ENCODE measurements around the gene SYNJ2. TPM values are rescaled to one million over a fixed set of nuclear protein-coding genes. Genes with fewer than 3 reads are reported as not detected.

Gene SYNJ2
- total RNA-seq, 1 experiment from 2014 or later, result 24.5 TPM

DNA sequence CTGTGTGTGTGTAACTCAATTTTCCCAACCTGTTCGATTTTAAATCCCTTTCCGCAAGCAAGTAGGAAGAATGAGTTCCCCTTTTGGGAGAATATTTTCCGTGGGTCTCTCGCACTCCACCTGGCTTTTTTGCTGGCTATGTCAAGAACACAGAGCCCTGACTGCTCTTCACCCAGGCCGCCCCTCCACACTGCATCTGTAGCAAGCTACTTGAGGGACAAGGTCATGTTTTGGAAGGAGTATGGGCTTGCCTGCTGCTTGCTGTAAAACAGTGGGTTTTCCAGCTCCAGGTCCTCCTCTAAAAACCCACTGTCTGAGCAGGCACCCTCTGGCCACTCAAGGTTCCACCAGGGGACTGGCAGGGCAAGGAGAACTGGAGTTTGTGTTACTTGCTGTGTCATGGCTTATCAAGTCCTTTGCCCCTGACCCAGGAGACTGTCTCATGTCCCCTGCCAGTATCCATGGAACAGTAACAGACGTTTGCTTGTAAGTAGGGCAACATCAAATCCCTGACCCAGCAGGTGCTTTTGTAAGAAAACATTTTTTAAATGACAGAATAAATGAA is 35.5 kb upstream of the SYNJ2 start:
- H3K79me2 ChIP-seq (ENCODE audit: insufficient read depth, low read length), result no peaks in the 10 kb centered on the region
- H2AFZ ChIP-seq (ENCODE audit: low read length), result no peak overlapping the region
- TF ChIP-seq, protein P1, sequence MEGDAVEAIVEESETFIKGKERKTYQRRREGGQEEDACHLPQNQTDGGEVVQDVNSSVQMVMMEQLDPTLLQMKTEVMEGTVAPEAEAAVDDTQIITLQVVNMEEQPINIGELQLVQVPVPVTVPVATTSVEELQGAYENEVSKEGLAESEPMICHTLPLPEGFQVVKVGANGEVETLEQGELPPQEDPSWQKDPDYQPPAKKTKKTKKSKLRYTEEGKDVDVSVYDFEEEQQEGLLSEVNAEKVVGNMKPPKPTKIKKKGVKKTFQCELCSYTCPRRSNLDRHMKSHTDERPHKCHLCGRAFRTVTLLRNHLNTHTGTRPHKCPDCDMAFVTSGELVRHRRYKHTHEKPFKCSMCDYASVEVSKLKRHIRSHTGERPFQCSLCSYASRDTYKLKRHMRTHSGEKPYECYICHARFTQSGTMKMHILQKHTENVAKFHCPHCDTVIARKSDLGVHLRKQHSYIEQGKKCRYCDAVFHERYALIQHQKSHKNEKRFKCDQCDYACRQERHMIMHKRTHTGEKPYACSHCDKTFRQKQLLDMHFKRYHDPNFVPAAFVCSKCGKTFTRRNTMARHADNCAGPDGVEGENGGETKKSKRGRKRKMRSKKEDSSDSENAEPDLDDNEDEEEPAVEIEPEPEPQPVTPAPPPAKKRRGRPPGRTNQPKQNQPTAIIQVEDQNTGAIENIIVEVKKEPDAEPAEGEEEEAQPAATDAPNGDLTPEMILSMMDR (conservative IDR thresholded peaks at IDR 0.05), result no peak
- no peak overlapping the region for H3K4me2 ChIP-seq (ENCODE audit: insufficient read depth, insufficient read length, low read length)
- no peak overlapping the region for H4K5ac ChIP-seq (ENCODE audit: insufficient read length, low read depth, low read length)
- no peak overlapping the region for H3K14ac ChIP-seq (ENCODE audit: insufficient read depth, low read length)
- no peaks in the 10 kb centered on the region for H3K23me2 ChIP-seq (ENCODE audit: insufficient read length, low read depth, low read length, poor library complexity, severe bottlenecking)
- H3K56ac ChIP-seq (ENCODE audit: insufficient read length, low read depth, low read length), result no peak overlapping the region
- no peaks in the 10 kb centered on the region for H3K4me1 Mint-ChIP-seq
- H3K9me3 Mint-ChIP-seq, result peaks cover 12% of the 10 kb centered on the region in 2 experiments; a peak in 4 of 5 replicates
- H3K36me3 Mint-ChIP-seq (ENCODE audit: insufficient read depth in 1 of 3, low read depth in 3 of 3), result peaks cover 10 to 49% (median 39%) of the 10 kb centered on the region in 3 experiments
- no peak overlapping the region for H2BK12ac ChIP-seq (ENCODE audit: insufficient read length, low read depth, low read length)
- H3K27ac Mint-ChIP-seq, result no peak overlapping the region; a peak in 1 of 7 replicates
- H3K18ac ChIP-seq (ENCODE audit: insufficient read length, low read depth, low read length), result no peak overlapping the region
- no peaks in the 10 kb centered on the region for H4K20me1 ChIP-seq (ENCODE audit: control insufficient read depth, insufficient read depth, insufficient read length)
- no peak overlapping the region for H4K8ac ChIP-seq (replicated peaks; ENCODE audit: insufficient read length, low read depth, low read length)
- WGBS (ENCODE audit: extremely low coverage, insufficient read length, low lambda C conversion rate), result no CpG with 5 or more reads among the region's 6 CpGs
- no peak overlapping the region for H3K4ac ChIP-seq (ENCODE audit: low read depth, low read length)
- no peak overlapping the region for H2BK5ac ChIP-seq (ENCODE audit: insufficient read length, low read length)
- DNase-seq, result no peak
- no peak overlapping the region for H4K91ac ChIP-seq (ENCODE audit: insufficient read length, low read depth, low read length)
- H2BK120ac ChIP-seq (ENCODE audit: low read depth, low read length, poor library complexity, severe bottlenecking), result no peak overlapping the region
- H3T11ph ChIP-seq (ENCODE audit: low read length), result no peak overlapping the region
- no peaks in the 10 kb centered on the region for H3K9me3 ChIP-seq (ENCODE audit: control insufficient read depth, low read depth, low read length)
- no peak overlapping the region for H3K23ac ChIP-seq (ENCODE audit: insufficient read length, low read depth, low read length)
- no peak overlapping the region for H3K9ac ChIP-seq (ENCODE audit: extremely low read depth, insufficient read length, low read length)
- H3K79me1 ChIP-seq (ENCODE audit: insufficient read depth, low read depth, low read length, poor library complexity, severe bottlenecking), result no peaks in the 10 kb centered on the region
- no peaks in the 10 kb centered on the region for H3K27me3 Mint-ChIP-seq (ENCODE audit: low read depth)
- H3K4me3 Mint-ChIP-seq, result no peak overlapping the region
- H3K27me3 ChIP-seq (ENCODE audit: insufficient read depth, low read length), result no peaks in the 10 kb centered on the region
- H3K4me1 ChIP-seq (ENCODE audit: insufficient read depth, low read length), result no peaks in the 10 kb centered on the region
- no peak overlapping the region for H2AK5ac ChIP-seq (ENCODE audit: insufficient read length, low read length)
- no peak overlapping the region for H2BK15ac ChIP-seq (ENCODE audit: low read depth, low read length)
- no peak overlapping the region for H3K27ac ChIP-seq (ENCODE audit: insufficient read length, low read depth, low read length)
- no peak overlapping the region for H2BK20ac ChIP-seq (ENCODE audit: low read depth, low read length, poor library complexity, severe bottlenecking)
